Measurements from ENCODE around the gene AICDA. TPM values are rescaled to one million over a fixed set of nuclear protein-coding genes. Genes with fewer than 3 reads are reported as not detected.
"Not testable (repeated sequence)": the region's sequence is repeated elsewhere in the genome, so short reads cannot be mapped to it uniquely, and the experiment has no call there.

Gene AICDA
- total RNA-seq, 1 donor from 2014 or later: 0.10 TPM

DNA sequence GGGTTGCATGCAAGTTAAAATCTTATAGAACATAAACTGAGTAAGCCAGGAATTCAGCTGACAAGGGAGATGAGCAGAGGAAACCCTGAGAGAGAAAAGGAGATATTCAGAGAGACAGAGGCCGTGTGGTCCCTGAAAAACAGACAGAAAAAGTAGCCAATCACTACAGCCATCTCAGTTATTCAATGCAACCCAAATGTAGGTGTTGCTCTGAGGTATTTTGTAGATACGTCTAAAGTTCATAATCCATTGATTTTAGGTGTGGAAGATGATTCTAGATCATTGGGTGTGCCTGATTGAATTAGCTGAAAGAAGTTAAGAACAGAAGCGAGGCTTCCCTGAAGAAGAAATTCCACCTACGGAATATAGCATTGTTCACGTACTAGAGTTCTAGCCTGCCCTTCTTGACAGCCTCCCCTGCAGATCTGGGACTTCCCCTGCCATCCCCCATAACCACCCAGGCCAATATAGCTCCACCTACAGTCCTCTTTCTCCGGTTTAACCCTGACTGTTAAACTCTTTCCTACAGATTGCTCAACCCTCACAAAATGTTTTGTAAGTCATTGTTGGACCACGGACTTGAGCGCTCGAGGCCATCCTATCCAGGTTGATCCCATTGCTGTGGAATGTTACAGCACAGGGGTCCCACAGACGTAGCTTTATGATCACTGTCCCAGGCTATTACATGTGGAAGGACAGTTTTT, 21.7 kb downstream of the AICDA start:
- Mint-ChIP-seq H3K27ac (ENCODE audit: unreplicated experiment) (no peak overlapping the region), H3K4me1 (ENCODE audit: unreplicated experiment) (peaks cover 3% of the 10 kb centered on the region), H3K27me3 (ENCODE audit: unreplicated experiment) (peaks cover 4% of the 10 kb centered on the region), H3K36me3 (ENCODE audit: low read depth, unreplicated experiment) (no peaks in the 10 kb centered on the region), H3K4me3 (ENCODE audit: unreplicated experiment) (no peak overlapping the region), H3K9me3 (ENCODE audit: unreplicated experiment) (no peaks in the 10 kb centered on the region)
- TF ChIP-seq, protein P1, sequence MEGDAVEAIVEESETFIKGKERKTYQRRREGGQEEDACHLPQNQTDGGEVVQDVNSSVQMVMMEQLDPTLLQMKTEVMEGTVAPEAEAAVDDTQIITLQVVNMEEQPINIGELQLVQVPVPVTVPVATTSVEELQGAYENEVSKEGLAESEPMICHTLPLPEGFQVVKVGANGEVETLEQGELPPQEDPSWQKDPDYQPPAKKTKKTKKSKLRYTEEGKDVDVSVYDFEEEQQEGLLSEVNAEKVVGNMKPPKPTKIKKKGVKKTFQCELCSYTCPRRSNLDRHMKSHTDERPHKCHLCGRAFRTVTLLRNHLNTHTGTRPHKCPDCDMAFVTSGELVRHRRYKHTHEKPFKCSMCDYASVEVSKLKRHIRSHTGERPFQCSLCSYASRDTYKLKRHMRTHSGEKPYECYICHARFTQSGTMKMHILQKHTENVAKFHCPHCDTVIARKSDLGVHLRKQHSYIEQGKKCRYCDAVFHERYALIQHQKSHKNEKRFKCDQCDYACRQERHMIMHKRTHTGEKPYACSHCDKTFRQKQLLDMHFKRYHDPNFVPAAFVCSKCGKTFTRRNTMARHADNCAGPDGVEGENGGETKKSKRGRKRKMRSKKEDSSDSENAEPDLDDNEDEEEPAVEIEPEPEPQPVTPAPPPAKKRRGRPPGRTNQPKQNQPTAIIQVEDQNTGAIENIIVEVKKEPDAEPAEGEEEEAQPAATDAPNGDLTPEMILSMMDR (IDR thresholded peaks at IDR 0.05; ENCODE audit: unreplicated experiment): no peak
- no peak for DNase-seq (ENCODE audit: low spot score)

DNA sequence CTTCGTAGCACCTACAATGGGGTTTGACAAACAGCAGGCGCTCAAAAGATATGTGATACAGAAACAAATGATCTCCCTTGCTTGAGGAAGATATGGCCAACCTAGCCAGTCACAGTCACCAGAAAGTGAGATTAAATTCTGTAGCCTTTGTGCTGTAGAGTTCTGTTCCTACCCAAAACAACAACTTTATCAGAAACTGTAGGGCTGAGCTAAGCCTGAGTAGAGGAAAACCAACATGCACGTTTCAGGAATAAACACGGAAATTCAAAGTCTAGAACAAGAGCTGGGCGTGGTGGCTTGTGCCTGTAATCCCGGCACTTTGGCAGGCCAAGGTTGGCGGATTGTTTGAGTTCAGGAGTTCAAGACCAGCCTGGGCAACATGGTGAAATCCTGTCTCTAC, 23.0 kb downstream of the AICDA start:
- Mint-ChIP-seq H3K27ac (ENCODE audit: unreplicated experiment) (no peak overlapping the region), H3K4me1 (ENCODE audit: unreplicated experiment) (peaks cover 3% of the 10 kb centered on the region), H3K36me3 (ENCODE audit: low read depth, unreplicated experiment) (no peaks in the 10 kb centered on the region), H3K9me3 (ENCODE audit: unreplicated experiment) (no peaks in the 10 kb centered on the region), H3K4me3 (ENCODE audit: unreplicated experiment) (no peak overlapping the region), H3K27me3 (ENCODE audit: unreplicated experiment) (peaks cover 4% of the 10 kb centered on the region)
- no peak for DNase-seq (ENCODE audit: low spot score)
- TF ChIP-seq, protein P1 (IDR thresholded peaks at IDR 0.05; ENCODE audit: unreplicated experiment): no peak

- DNase-seq (ENCODE audit: low spot score); H3K36me3 Mint-ChIP-seq (ENCODE audit: low read depth, unreplicated experiment); H3K9me3 Mint-ChIP-seq (ENCODE audit: unreplicated experiment); H3K27ac Mint-ChIP-seq (ENCODE audit: unreplicated experiment); H3K4me1 Mint-ChIP-seq (ENCODE audit: unreplicated experiment); H3K27me3 Mint-ChIP-seq (ENCODE audit: unreplicated experiment); H3K4me3 Mint-ChIP-seq (ENCODE audit: unreplicated experiment): not testable (repeated sequence)
These were observed 28.2 kb downstream of the AICDA start for GRCh38 chr12:8584478-8584877.

DNA sequence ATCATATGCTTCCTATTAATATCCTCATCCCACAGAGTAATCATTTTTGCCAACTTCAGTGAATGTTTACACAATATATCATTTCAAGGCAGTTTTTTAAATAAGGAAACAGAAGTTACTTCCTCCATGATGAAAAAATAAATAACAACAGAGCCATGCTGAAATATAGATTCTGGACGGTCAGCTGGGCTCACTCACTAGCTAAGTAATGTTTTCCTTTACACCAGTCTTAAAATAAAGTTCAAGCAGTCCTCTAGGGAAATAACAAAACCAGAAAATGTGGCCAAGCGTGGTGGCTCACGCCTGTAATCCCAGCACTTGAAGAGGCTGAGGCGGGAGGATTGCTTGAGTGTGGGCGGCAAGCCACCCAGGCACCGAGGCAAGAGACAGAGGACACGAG, 28.7 kb downstream of the AICDA start:
- peaks cover 4% of the 10 kb centered on the region for H3K4me1 Mint-ChIP-seq (ENCODE audit: unreplicated experiment)
- no peaks in the 10 kb centered on the region for H3K9me3 Mint-ChIP-seq (ENCODE audit: unreplicated experiment)
- H3K36me3 Mint-ChIP-seq (ENCODE audit: low read depth, unreplicated experiment): no peaks in the 10 kb centered on the region
- peaks cover 2% of the 10 kb centered on the region for H3K27me3 Mint-ChIP-seq (ENCODE audit: unreplicated experiment)
- no peak for DNase-seq (ENCODE audit: low spot score)
- H3K27ac Mint-ChIP-seq (ENCODE audit: unreplicated experiment): no peak overlapping the region
- no peak overlapping the region for H3K4me3 Mint-ChIP-seq (ENCODE audit: unreplicated experiment)
- TF ChIP-seq, protein P1 (IDR thresholded peaks at IDR 0.05; ENCODE audit: unreplicated experiment): no peak

- Mint-ChIP-seq H3K9me3 (ENCODE audit: unreplicated experiment) (no peaks in the 10 kb centered on the region), H3K27ac (ENCODE audit: unreplicated experiment) (no peak overlapping the region), H3K4me3 (ENCODE audit: unreplicated experiment) (no peak overlapping the region), H3K36me3 (ENCODE audit: low read depth, unreplicated experiment) (no peaks in the 10 kb centered on the region), H3K4me1 (ENCODE audit: unreplicated experiment) (peaks cover 4% of the 10 kb centered on the region), H3K27me3 (ENCODE audit: unreplicated experiment) (no peaks in the 10 kb centered on the region)
- TF ChIP-seq, protein P1 (IDR thresholded peaks at IDR 0.05; ENCODE audit: unreplicated experiment): no peak
- DNase-seq (ENCODE audit: low spot score): no peak
These were observed 31.4 kb downstream of the AICDA start for GRCh38 chr12:8581098-8581784.
